EH (cell line): ENCODE measurements around the gene FGF1.

Source experiments
- DNase-seq: peaks from one replicate; pipeline ENCODE4 v3.0.0-alpha.2; 2015; ENCODE audit warnings: low read depth

Gene FGF1

GRCh38 chr5:142696379-142696778, 10.5 kb upstream of the FGF1 start:
- no peak for DNase-seq

- no peak for DNase-seq
Measured at GRCh38 chr5:142694092-142694856, 8.4 kb upstream of the FGF1 start.

GRCh38 chr5:142692321-142692894, 6.5 kb upstream of the FGF1 start:
- DNase-seq = no peak

- no peak for DNase-seq
Measured at GRCh38 chr5:142690667-142691066, 4.8 kb upstream of the FGF1 start.

- DNase-seq = no peak
Measured at GRCh38 chr5:142689081-142689480, 3.2 kb upstream of the FGF1 start.

GRCh38 chr5:142688281-142688989, 2.5 kb upstream of the FGF1 start:
- no peak for DNase-seq

- no peak for DNase-seq
Measured at GRCh38 chr5:142686968-142687367, 1.1 kb upstream of the FGF1 start.

GRCh38 chr5:142686210-142686734, 382 bp upstream of the FGF1 start:
- no peak for DNase-seq

- DNase-seq = no peak
Measured at GRCh38 chr5:142684508-142685041, 1.3 kb downstream of the FGF1 start.

- DNase-seq = no peak
Measured at GRCh38 chr5:142683881-142684505, 1.9 kb downstream of the FGF1 start.

- DNase-seq = no peak
Measured at GRCh38 chr5:142683116-142683515, 2.8 kb downstream of the FGF1 start.

- DNase-seq = peak; percentile 48
Measured at GRCh38 chr5:142680605-142681259, 5.2 kb downstream of the FGF1 start.

GRCh38 chr5:142679744-142680143, 6.1 kb downstream of the FGF1 start:
- no peak for DNase-seq

- DNase-seq = no peak
Measured at GRCh38 chr5:142678529-142678928, 7.4 kb downstream of the FGF1 start.

- DNase-seq = peak; percentile 28
Measured at GRCh38 chr5:142677198-142677597, 8.7 kb downstream of the FGF1 start.

- no peak for DNase-seq
Measured at GRCh38 chr5:142676318-142676717, 9.6 kb downstream of the FGF1 start.

GRCh38 chr5:142674531-142675469, 11.1 kb downstream of the FGF1 start:
- DNase-seq = peak; percentile 87

GRCh38 chr5:142671801-142672200, 14.1 kb downstream of the FGF1 start:
- peak; percentile 79 for DNase-seq

GRCh38 chr5:142671266-142671665, 14.6 kb downstream of the FGF1 start:
- peak; percentile 38 for DNase-seq

- peak; percentile 24 for DNase-seq
Measured at GRCh38 chr5:142670804-142671203, 15.1 kb downstream of the FGF1 start.

- DNase-seq = no peak
Measured at GRCh38 chr5:142669477-142669876, 16.4 kb downstream of the FGF1 start.
